ENCODE data around the gene PCDHB6.

GRCh38 chr5:141127305-141127704, 22.6 kb upstream of the PCDHB6 start:
- TF ChIP-seq CTCF (IDR thresholded peaks at IDR 0.05) (no peak), POLR2A (IDR thresholded peaks at IDR 0.05) (no peak)

All from testis (tissue), 2 donors.